Measurements from ENCODE around the gene GLP2R.

Gene GLP2R

GRCh38 chr17:9860851-9861250 is 35.1 kb downstream of the GLP2R start:
- no peak for DNase-seq
- TF ChIP-seq, protein P1, sequence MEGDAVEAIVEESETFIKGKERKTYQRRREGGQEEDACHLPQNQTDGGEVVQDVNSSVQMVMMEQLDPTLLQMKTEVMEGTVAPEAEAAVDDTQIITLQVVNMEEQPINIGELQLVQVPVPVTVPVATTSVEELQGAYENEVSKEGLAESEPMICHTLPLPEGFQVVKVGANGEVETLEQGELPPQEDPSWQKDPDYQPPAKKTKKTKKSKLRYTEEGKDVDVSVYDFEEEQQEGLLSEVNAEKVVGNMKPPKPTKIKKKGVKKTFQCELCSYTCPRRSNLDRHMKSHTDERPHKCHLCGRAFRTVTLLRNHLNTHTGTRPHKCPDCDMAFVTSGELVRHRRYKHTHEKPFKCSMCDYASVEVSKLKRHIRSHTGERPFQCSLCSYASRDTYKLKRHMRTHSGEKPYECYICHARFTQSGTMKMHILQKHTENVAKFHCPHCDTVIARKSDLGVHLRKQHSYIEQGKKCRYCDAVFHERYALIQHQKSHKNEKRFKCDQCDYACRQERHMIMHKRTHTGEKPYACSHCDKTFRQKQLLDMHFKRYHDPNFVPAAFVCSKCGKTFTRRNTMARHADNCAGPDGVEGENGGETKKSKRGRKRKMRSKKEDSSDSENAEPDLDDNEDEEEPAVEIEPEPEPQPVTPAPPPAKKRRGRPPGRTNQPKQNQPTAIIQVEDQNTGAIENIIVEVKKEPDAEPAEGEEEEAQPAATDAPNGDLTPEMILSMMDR (IDR thresholded peaks at IDR 0.05; ENCODE audit: low read depth, low read length): no peak
- Histone ChIP-seq H3K36me3 (no peaks in the 10 kb centered on the region), H3K27me3 (ENCODE audit: insufficient read depth, low read depth, severe bottlenecking) (no peaks in the 10 kb centered on the region), H3K4me3 (ENCODE audit: low read depth, low read length) (no peak overlapping the region), H3K27ac (no peak overlapping the region), H3K9me3 (ENCODE audit: severe bottlenecking) (peaks cover 7% of the 10 kb centered on the region)

- TF ChIP-seq, protein P1 (IDR thresholded peaks at IDR 0.05; ENCODE audit: low read depth, low read length): no peak
- Histone ChIP-seq H3K27ac (no peak overlapping the region), H3K4me3 (ENCODE audit: low read depth, low read length) (no peak overlapping the region), H3K27me3 (ENCODE audit: insufficient read depth, low read depth, severe bottlenecking) (no peaks in the 10 kb centered on the region), H3K36me3 (no peaks in the 10 kb centered on the region), H3K9me3 (ENCODE audit: severe bottlenecking) (peaks cover 7% of the 10 kb centered on the region)
- DNase-seq: no peak
Observed at GRCh38 chr17:9862220-9862619, 36.5 kb downstream of the GLP2R start.

GRCh38 chr17:9862949-9863348 is 37.2 kb downstream of the GLP2R start:
- Histone ChIP-seq H3K36me3 (no peaks in the 10 kb centered on the region), H3K27me3 (ENCODE audit: insufficient read depth, low read depth, severe bottlenecking) (no peaks in the 10 kb centered on the region), H3K9me3 (ENCODE audit: severe bottlenecking) (peaks cover 4% of the 10 kb centered on the region), H3K4me3 (ENCODE audit: low read depth, low read length) (no peak overlapping the region), H3K27ac (no peak overlapping the region)
- TF ChIP-seq, protein P1 (IDR thresholded peaks at IDR 0.05; ENCODE audit: low read depth, low read length): no peak
- no peak for DNase-seq

GRCh38 chr17:9865586-9865985 is 39.9 kb downstream of the GLP2R start:
- DNase-seq: no peak
- Histone ChIP-seq H3K27me3 (ENCODE audit: insufficient read depth, low read depth, severe bottlenecking) (no peaks in the 10 kb centered on the region), H3K27ac (no peak overlapping the region), H3K4me3 (ENCODE audit: low read depth, low read length) (no peak overlapping the region), H3K36me3 (no peaks in the 10 kb centered on the region), H3K9me3 (ENCODE audit: severe bottlenecking) (no peaks in the 10 kb centered on the region)
- TF ChIP-seq, protein P1 (IDR thresholded peaks at IDR 0.05; ENCODE audit: low read depth, low read length): no peak

GRCh38 chr17:9868552-9868951 is 42.8 kb downstream of the GLP2R start:
- H3K9me3 ChIP-seq (ENCODE audit: severe bottlenecking): no peaks in the 10 kb centered on the region
- no peak overlapping the region for H3K4me3 ChIP-seq (ENCODE audit: low read depth, low read length)
- no peak for DNase-seq
- TF ChIP-seq, protein P1 (IDR thresholded peaks at IDR 0.05; ENCODE audit: low read depth, low read length): no peak
- no peaks in the 10 kb centered on the region for H3K36me3 ChIP-seq
- H3K27me3 ChIP-seq (ENCODE audit: insufficient read depth, low read depth, severe bottlenecking): no peaks in the 10 kb centered on the region
- no peak overlapping the region for H3K27ac ChIP-seq

DNA sequence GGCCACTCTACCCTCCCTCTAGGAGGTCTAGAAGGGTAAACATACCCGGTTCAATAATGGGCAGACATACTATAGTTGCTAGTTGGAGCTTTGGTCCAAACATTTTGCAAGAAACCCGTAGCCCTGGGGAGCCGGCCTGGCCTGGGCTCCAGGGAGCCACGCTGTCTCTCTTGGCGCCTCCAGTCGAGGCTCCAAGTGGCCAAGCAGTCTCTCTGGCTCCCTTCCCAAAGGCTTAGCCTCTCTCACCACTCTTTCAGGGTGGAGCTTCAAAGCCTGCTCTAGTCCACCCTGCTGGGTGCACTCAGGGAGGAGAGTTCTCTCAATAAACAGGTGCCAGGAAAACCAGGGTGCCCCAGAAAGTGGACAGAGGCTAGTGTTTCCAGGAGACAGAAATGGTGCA is 47.1 kb downstream of the GLP2R start:
- no peak overlapping the region for H3K4me3 ChIP-seq (ENCODE audit: low read depth, low read length)
- H3K36me3 ChIP-seq: no peaks in the 10 kb centered on the region
- TF ChIP-seq, protein P1 (IDR thresholded peaks at IDR 0.05; ENCODE audit: low read depth, low read length): no peak
- no peak overlapping the region for H3K27ac ChIP-seq
- H3K9me3 ChIP-seq (ENCODE audit: severe bottlenecking): no peaks in the 10 kb centered on the region
- H3K27me3 ChIP-seq (ENCODE audit: insufficient read depth, low read depth, severe bottlenecking): no peaks in the 10 kb centered on the region
- DNase-seq: no peak

Measured in WERI-Rb-1 (cell line).